Measurements from ENCODE around the gene CFB.

CFB gene

DNA sequence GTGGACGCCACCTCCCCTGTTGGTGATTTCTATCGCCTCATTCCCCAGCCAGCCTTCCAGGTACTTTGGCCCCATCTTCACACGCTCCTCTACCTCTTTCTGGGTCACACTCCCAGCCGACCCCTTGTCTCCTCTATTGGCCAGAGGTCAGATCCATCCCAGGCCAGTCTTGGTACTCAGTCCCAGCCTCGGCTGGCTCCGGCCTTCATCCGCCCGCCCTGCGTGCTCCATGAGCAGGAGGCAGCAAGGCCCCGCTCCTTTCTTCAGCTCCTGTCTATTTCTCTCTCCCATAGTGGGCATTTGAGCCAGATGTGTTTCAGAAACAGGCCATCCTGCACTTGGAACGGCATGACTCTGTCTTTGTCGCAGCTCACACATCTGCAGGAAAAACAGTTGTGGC lies 15.7 kb downstream of the CFB start:
- H3K27ac ChIP-seq, result no peak overlapping the region

DNA sequence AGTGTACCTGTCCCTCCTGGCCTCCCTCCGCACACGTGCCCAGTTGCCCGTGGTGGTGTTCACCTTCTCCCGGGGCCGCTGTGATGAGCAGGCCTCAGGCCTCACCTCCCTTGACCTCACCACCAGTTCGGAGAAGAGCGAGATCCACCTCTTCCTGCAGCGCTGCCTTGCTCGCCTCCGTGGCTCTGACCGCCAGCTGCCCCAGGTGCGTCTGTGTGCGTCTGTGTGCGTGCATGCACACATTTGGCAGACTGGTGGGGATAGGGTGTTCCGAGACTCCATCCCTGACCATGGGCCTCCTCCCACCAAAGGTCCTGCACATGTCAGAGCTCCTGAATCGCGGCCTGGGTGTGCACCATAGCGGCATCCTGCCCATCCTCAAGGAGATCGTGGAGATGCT lies 18.0 kb downstream of the CFB start:
- H3K27ac ChIP-seq, result no peak overlapping the region
- TF ChIP-seq, protein P1, sequence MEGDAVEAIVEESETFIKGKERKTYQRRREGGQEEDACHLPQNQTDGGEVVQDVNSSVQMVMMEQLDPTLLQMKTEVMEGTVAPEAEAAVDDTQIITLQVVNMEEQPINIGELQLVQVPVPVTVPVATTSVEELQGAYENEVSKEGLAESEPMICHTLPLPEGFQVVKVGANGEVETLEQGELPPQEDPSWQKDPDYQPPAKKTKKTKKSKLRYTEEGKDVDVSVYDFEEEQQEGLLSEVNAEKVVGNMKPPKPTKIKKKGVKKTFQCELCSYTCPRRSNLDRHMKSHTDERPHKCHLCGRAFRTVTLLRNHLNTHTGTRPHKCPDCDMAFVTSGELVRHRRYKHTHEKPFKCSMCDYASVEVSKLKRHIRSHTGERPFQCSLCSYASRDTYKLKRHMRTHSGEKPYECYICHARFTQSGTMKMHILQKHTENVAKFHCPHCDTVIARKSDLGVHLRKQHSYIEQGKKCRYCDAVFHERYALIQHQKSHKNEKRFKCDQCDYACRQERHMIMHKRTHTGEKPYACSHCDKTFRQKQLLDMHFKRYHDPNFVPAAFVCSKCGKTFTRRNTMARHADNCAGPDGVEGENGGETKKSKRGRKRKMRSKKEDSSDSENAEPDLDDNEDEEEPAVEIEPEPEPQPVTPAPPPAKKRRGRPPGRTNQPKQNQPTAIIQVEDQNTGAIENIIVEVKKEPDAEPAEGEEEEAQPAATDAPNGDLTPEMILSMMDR (IDR thresholded peaks at IDR 0.05), result no peak
- TF ChIP-seq ZFX (IDR thresholded peaks at IDR 0.05; ENCODE audit: borderline replicate concordance), result no peak

More for the DNA sequence above, 15.7 kb downstream of the CFB start:
- TF ChIP-seq ZFX (IDR thresholded peaks at IDR 0.05; ENCODE audit: borderline replicate concordance), result no peak
- TF ChIP-seq, protein P1 (IDR thresholded peaks at IDR 0.05), result no peak

DNA sequence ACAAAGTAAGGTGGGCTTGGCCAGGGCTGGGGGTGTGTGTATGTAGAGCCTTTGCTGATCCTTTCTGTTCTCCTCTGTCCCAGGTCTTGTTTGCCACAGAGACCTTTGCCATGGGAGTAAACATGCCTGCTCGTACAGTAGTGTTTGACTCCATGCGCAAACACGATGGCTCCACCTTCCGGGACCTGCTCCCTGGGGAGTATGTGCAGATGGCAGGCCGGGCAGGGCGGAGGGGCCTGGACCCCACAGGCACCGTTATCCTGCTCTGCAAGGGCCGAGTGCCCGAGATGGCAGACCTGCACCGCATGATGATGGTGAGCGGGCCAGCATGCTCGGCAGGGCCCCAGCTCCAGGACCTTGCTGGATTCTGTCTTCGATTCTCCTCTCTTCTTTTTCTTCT lies 19.8 kb downstream of the CFB start:
- TF ChIP-seq ZFX (IDR thresholded peaks at IDR 0.05; ENCODE audit: borderline replicate concordance), result no peak
- TF ChIP-seq, protein P1 (IDR thresholded peaks at IDR 0.05), result no peak
- no peak overlapping the region for H3K27ac ChIP-seq

DNA sequence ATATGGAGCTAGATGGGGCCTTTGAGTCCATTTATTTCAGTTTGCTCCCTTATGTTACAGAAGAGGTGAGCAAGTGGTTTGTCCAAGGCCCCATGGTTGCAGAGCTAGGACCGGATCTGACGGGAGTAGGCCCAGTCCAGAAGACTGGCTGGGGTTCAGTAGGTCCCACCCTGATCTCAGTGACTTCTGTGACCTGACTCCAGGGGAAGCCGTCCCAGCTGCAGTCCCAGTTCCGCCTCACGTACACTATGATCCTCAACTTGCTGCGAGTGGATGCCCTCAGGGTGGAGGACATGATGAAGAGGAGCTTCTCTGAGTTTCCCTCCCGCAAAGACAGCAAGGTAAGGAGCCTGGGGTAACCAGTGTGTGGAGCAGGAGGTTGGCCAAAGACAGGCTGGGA lies 20.6 kb downstream of the CFB start:
- TF ChIP-seq ZFX (IDR thresholded peaks at IDR 0.05; ENCODE audit: borderline replicate concordance), result no peak
- TF ChIP-seq, protein P1 (IDR thresholded peaks at IDR 0.05), result no peak
- no peak overlapping the region for H3K27ac ChIP-seq

DNA sequence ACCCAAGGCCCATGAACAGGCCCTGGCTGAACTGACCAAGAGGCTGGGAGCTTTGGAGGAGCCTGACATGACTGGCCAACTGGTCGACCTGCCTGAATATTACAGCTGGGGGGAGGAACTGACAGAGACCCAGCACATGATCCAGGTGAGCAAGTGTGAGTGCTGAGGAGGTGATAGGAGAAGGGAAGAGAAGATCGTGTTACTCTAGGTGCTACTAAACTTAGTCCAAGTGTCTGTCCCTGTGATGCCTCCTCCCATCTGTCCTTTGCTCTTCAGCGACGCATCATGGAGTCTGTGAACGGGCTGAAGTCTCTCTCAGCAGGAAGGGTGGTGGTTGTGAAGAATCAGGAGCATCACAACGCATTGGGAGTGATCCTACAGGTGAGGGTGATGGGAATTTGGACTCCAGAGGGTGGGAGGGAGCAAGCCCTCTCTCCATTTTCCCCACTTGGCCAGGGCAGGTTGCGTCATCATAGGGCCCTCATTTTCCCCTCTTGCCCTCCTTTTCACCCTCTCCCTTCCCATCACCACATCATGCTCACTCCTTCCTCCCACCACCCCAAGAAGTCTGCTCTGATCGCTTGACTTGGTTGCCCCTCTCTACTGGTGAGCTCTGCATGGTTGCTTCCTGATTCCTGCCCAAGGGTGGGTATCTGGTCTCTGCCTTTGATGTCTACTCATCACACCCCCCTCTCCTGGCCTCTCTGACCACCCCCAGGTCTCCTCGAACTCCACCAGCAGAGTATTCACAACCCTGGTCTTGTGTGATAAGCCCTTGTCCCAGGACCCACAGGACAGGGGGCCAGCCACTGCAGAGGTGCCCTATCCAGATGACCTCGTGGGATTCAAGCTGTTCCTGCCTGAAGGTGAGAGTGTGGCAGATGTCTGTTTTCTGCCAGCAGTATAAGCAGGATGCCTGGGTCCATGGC lies 21.4 kb downstream of the CFB start:
- TF ChIP-seq, protein P1 (IDR thresholded peaks at IDR 0.05), result no peak
- no peak for TF ChIP-seq ZFX (IDR thresholded peaks at IDR 0.05; ENCODE audit: borderline replicate concordance)
- H3K27ac ChIP-seq, result no peak overlapping the region

DNA sequence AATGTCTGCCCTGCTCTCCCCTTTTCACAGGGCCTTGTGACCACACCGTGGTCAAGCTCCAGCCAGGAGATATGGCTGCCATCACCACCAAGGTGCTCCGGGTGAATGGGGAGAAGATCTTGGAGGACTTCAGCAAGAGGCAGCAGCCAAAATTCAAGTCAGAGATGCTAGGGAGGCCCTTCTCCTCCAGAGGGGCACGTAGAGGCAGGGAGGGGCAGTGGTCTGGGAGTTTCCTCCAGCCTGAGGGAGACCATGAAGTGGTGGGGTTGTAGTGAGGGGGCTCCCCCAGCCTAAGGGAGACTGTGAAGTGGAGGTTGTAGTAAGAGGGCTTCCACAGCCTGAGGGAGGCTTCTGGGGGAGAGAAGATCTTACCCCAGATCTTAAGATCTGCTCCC lies 22.0 kb downstream of the CFB start:
- H3K27ac ChIP-seq, result no peak overlapping the region
- no peak for TF ChIP-seq ZFX (IDR thresholded peaks at IDR 0.05; ENCODE audit: borderline replicate concordance)
- TF ChIP-seq, protein P1 (IDR thresholded peaks at IDR 0.05), result no peak

DNA sequence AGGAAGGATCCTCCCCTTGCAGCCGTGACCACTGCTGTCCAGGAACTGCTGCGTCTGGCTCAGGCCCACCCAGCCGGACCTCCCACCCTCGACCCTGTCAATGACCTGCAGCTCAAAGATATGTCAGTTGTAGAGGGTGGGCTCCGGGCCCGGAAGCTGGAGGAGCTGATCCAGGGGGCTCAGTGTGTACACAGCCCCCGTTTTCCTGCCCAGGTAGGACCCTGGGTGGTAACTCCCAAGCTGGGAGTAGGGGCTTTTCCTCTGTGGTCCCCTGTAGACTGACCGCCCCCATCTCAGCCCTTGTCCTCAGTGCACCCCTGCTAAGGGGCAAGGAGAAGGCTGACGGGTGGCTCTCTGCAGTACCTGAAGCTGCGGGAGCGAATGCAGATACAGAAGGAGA lies 22.4 kb downstream of the CFB start:
- no peak for TF ChIP-seq ZFX (IDR thresholded peaks at IDR 0.05; ENCODE audit: borderline replicate concordance)
- TF ChIP-seq, protein P1 (IDR thresholded peaks at IDR 0.05), result no peak

More for the DNA sequence above, 22.4 kb downstream of the CFB start:
- H3K27ac ChIP-seq, result no peak overlapping the region

Data from 22Rv1 (cell line).